ENCODE data around the gene FIBCD1. TPM values are rescaled to one million over a fixed set of nuclear protein-coding genes. Genes with fewer than 3 reads are reported as not detected.

The FIBCD1 gene
- total and polyA plus RNA-seq, 2 of the 8 experiments (the other 6 are each of a cell fraction or from before 2014, with no cell fraction given) = 6.1 to 8.8 TPM

GRCh38 chr9:130944510-130945058 lies 5.5 kb upstream of the FIBCD1 start:
- CTCF ChIA-PET (ENCODE audit: partially characterized antibody) = interaction anchor here (1.2 to 8.2 kb wide), 7 partner anchors 10 to 102 kb away, joined by 3 to 69 read pairs (median 10); no protein-coding TSS in a partner anchor
- FAIRE-seq (no peak), DNase-seq (ENCODE audit: low read depth in 1 of 2, low spot score in 2 of 2) (no peak)
- Histone ChIP-seq H3K18ac (ENCODE audit: extremely low read depth, low read length) (no peak overlapping the region), H3K23ac (ENCODE audit: insufficient read length) (no peak overlapping the region), H2AFZ (ENCODE audit: low read length) (no peak overlapping the region), H3K79me1 (ENCODE audit: low read depth, low read length) (no peaks in the 10 kb centered on the region), H3K4me1 (replicated peaks in 1 of 4; ENCODE audit: control insufficient read depth in 3 of 4, insufficient read depth in 4 of 4, low read length in 3 of 4) (peaks cover 0 to 13% (median 6%) of the 10 kb centered on the region in 4 experiments; a peak in 5 of 7 replicates), H4K5ac (ENCODE audit: insufficient read length, low read depth, low read length) (no peak overlapping the region), H3K27me3 (replicated peaks in 1 of 4; ENCODE audit: control insufficient read depth in 3 of 4, extremely low read depth in 1 of 4, insufficient read depth in 3 of 4, low read length in 3 of 4) (peaks cover 7 to 20% (median 13%) of the 10 kb centered on the region in 4 experiments), H3K4me2 (ENCODE audit: insufficient read depth in 1 of 2, low read depth in 2 of 2, low read length in 2 of 2) (no peak overlapping the region), H2BK12ac (ENCODE audit: low read depth, low read length) (no peak overlapping the region), H2BK5ac (ENCODE audit: low read depth, low read length) (no peak overlapping the region), H3K56ac (replicated peaks; ENCODE audit: insufficient read length, low read depth, low read length) (no peak overlapping the region), H3K9me3 (ENCODE audit: insufficient read depth in 2 of 2, low read depth in 1 of 2, low read length in 1 of 2) (0 out of 4 replicates have a peak, but pooled peaks cover 0 to 1% of the 10 kb centered on the region in 2 experiments), H3K27ac (ENCODE audit: low read depth, low read length) (no peak overlapping the region), H2BK20ac (ENCODE audit: low read length) (no peak overlapping the region), H2BK120ac (replicated peaks; ENCODE audit: low read depth, low read length) (no peak overlapping the region), H3K4ac (replicated peaks; ENCODE audit: insufficient read length, low read depth, low read length) (no peak overlapping the region), H3K4me3 (ENCODE audit: extremely low read depth in 1 of 4, insufficient read depth in 2 of 4, low read depth in 3 of 4, low read length in 4 of 4) (no peak overlapping the region), H2AK5ac (ENCODE audit: low read depth, low read length) (no peak overlapping the region), H4K8ac (ENCODE audit: extremely low read depth, insufficient read depth, low read length) (no peak overlapping the region), H3K23me2 (ENCODE audit: low read depth, low read length) (peaks cover 2% of the 10 kb centered on the region; the same call in 1 of the 2 replicates), H4K20me1 (replicated peaks in 1 of 2; ENCODE audit: control insufficient read depth in 1 of 2, insufficient read depth in 2 of 2, low read length in 2 of 2) (peaks cover 2 to 3% of the 10 kb centered on the region in 2 experiments), H3K9ac (replicated peaks in 1 of 4; ENCODE audit: extremely low read depth in 1 of 4, low read depth in 3 of 4, low read length in 3 of 4) (no peak overlapping the region), H4K91ac (replicated peaks; ENCODE audit: insufficient read length, low read length) (no peak overlapping the region), H3K79me2 (ENCODE audit: control insufficient read depth in 1 of 2, insufficient read depth in 2 of 2, low read length in 2 of 2) (no peaks in the 10 kb centered on the region), H2BK15ac (ENCODE audit: low read length) (no peak overlapping the region), H3K14ac (ENCODE audit: insufficient read length) (no peak overlapping the region), H3K36me3 (ENCODE audit: control insufficient read depth in 2 of 4, insufficient read depth in 4 of 4, low read length in 3 of 4) (no peaks in the 10 kb centered on the region)
- TF ChIP-seq MAFK (IDR thresholded peaks at IDR 0.05; ENCODE audit: low read depth, low read length) (no peak), CHD2 (IDR thresholded peaks at IDR 0.05; ENCODE audit: low read length) (no peak), KDM4A (IDR thresholded peaks at IDR 0.05; ENCODE audit: low read depth, low read length, severe bottlenecking) (no peak), EP300 (IDR thresholded peaks at IDR 0.05; ENCODE audit: borderline replicate concordance in 1 of 2, low read depth in 2 of 2, low read length in 2 of 2) (no peak), TEAD4 (IDR thresholded peaks at IDR 0.05; ENCODE audit: low read depth, low read length) (no peak), CTBP2 (IDR thresholded peaks at IDR 0.05; ENCODE audit: borderline replicate concordance, insufficient read depth, insufficient read length, low read length) (no peak)
- 63% methylated on average over 1 of the region's 3 CpGs; no CpG with 5 or more reads in 1 of the 2 experiments for WGBS, 2 experiments (ENCODE audit: extremely low coverage in 1 of 2, insufficient coverage in 1 of 2, insufficient read length in 1 of 2, insufficient replicate concordance in 2 of 2, low coverage in 1 of 2, low lambda C conversion rate in 2 of 2, missing lambda C conversion rate in 1 of 2)
- POLR2A ChIA-PET (ENCODE audit: partially characterized antibody) = interaction anchor here (1.1 to 1.7 kb wide), 2 partner anchors 9 to 48 kb away, joined by 3 to 4 read pairs; partner anchors contain the start of gene QRFP
